ENCODE data around the gene NPIPA5.
"Not testable (repeated sequence)": the region's sequence is repeated elsewhere in the genome, so short reads cannot be mapped to it uniquely, and the experiment has no call there.

DNA sequence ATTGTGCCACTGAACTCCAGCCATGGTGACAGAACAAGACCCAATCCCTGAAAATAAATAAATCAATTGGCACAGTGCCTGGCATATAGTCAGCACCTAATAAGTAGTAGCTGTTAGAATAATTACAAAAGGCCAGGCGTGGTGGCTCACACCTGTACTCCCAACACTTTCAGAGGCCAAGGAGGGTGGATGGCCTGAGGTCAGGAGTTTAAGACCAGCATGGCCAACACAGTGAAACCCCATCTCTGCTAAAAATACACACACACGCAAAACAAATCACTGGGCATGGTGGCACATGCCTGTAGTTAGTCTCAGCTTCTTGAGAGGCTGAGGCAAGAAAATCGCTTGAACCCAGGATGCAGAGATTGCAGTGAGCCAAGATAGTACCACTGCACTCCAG is 25.2 kb downstream of the NPIPA5 start:
- TF ChIP-seq, protein P1, sequence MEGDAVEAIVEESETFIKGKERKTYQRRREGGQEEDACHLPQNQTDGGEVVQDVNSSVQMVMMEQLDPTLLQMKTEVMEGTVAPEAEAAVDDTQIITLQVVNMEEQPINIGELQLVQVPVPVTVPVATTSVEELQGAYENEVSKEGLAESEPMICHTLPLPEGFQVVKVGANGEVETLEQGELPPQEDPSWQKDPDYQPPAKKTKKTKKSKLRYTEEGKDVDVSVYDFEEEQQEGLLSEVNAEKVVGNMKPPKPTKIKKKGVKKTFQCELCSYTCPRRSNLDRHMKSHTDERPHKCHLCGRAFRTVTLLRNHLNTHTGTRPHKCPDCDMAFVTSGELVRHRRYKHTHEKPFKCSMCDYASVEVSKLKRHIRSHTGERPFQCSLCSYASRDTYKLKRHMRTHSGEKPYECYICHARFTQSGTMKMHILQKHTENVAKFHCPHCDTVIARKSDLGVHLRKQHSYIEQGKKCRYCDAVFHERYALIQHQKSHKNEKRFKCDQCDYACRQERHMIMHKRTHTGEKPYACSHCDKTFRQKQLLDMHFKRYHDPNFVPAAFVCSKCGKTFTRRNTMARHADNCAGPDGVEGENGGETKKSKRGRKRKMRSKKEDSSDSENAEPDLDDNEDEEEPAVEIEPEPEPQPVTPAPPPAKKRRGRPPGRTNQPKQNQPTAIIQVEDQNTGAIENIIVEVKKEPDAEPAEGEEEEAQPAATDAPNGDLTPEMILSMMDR (IDR thresholded peaks at IDR 0.05) = not testable (repeated sequence)
- TF ChIP-seq POLR2A, EP300 (IDR thresholded peaks at IDR 0.05): not testable (repeated sequence)

Measured in sigmoid colon (tissue), 4 donors.